HG03565 (cell line): ENCODE results near the gene RUNX3.
A peak's percentile ranks its signal among the peaks of the same experiment; 100 is the strongest.

Experiments
- ATAC-seq: cut with Tn5 transposase; IDR thresholded peaks from one replicate; pipeline ENCODE4 v1.9.1; 2021; ENCODE audit warnings: mild to moderate bottlenecking, moderate library complexity; ENCODE audit not compliant: unreplicated experiment

Gene RUNX3

GRCh38 chr1:24931468-24932231 lies 1.6 kb upstream of the RUNX3 start:
- ATAC-seq, result no peak

DNA sequence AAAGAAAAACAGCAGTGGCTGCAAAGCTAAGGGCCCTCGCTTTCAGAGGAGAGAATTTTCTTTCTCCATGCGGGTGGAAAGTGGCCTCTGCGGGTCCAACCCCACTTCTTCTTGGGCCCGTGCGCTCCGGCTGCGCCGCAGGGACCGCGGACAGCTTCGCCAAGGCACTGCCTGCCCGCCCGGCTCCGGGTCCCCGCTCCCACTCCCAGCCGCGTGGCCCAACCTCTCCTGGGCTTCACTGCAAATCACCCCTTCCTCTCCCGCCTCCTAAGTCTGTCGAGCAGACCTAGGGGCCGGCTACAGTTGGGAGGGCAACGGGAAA lies 1.0 kb upstream of the RUNX3 start:
- ATAC-seq, result no peak

DNA sequence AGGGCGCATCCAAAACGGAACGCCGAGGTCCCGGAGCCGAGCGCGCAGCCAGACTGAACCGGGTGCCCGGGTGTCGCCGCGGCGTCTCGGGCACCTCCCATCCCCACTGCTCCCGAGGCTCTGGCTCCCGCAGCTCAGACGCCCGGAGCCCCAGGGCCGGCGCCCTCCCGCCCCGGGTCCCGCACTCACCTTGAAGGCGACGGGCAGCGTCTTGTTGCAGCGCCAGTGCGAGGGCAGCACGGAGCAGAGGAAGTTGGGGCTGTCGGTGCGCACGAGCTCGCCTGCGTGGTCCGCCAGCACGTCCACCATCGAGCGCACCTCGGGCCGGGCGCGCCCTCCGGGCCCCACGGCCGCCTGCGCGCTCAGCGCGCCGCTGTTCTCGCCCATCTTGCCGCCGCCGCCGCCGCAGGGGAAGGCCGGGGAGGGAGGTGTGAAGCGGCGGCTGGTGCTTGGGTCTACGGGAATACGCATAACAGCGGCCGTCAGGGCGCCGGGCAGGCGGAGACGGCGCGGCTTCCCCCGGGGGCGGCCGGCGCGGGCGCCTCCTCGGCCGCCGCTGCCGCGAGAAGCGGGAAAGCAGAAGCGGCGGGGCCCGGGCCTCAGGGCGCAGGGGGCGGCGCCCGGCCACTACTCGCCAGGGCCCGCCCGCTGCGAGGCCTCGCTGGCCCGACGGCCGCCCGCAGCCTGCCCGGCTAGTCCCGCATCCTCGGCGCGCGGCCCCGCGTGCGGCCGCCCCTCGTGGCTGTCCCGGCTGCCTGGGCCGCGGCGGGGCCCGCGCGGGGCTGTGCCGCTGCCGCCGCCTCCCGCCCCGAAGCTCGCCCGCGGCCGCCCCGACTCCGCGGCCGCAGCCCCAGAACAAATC lies 447 bp downstream of the RUNX3 start:
- peak; percentile 3 for ATAC-seq

- ATAC-seq, result no peak
Measured at GRCh38 chr1:24928689-24929397, 1.2 kb downstream of the RUNX3 start.

DNA sequence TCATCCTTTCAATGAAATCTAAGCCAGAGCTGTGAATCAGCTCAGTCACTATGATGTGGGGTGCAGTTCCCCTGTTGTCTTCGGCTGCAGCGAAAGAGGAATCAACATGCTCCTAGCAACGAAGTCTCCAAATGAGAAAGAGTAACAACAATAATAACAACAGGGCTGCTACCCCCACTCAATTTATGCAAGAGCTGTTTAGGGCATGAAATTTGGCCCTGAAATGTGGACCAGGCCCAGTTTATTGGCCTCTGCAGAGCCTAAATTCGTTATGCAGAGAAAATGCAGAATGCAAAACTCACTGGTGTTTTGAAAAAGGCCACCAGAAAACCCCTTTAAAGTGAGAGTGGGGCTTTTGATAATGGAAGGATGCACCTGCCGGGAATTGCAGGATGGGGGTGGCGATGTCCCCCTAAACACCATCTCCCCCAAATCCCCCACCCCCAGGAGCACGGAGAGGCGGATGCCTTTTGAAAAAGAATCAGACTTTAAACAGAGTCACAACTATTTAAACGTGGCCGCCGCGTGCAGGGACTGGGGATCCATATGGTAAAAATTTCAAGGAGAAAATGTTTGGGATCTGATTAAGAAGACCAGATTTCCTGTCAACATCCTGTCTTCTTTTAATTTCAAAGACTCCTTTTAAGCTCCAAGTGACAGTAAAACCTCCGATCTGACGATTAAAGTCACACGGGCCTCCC lies 1.9 kb downstream of the RUNX3 start:
- no peak for ATAC-seq

- no peak for ATAC-seq
Measured at GRCh38 chr1:24927473-24927872, 2.6 kb downstream of the RUNX3 start.

GRCh38 chr1:24926563-24927249 lies 3.4 kb downstream of the RUNX3 start:
- ATAC-seq, result no peak

GRCh38 chr1:24925963-24926362 lies 4.1 kb downstream of the RUNX3 start:
- no peak for ATAC-seq

GRCh38 chr1:24925082-24925779 lies 4.8 kb downstream of the RUNX3 start:
- ATAC-seq, result no peak

DNA sequence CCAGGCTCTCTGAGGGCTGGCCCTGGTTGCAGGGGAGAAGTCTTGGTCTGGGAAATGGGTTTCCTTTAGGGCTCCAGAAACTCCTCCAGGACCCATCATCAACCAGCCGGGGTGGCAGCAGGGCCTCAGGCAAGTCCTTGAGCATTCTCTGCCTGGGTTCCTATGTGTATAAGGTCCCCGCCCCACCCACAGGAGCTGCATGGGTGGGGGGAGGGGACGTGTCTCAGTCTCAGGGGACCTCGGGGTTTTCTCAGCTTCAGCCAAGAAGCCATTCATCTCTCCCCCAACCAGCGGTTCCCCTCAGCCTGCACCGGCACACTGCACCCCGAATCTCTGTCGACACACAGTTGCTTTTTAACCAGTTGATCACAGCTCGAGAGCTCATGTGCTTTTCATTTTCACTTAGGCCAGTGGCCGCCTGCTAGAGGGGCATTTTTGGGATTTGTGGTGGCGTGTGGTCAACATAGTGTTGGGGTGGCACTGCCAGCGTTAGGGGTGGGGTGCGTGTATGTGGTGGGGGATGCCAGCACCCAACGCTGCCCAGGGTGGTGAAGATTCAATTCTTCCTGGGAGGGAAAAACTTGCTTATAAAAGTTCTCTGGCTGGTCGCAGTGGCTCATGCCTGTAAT lies 6.5 kb downstream of the RUNX3 start:
- ATAC-seq, result no peak

- ATAC-seq, result no peak
Measured at GRCh38 chr1:24921938-24922662, 8.0 kb downstream of the RUNX3 start.

GRCh38 chr1:24921412-24921811 lies 8.7 kb downstream of the RUNX3 start:
- ATAC-seq, result no peak

GRCh38 chr1:24920533-24920925 lies 9.5 kb downstream of the RUNX3 start:
- no peak for ATAC-seq

DNA sequence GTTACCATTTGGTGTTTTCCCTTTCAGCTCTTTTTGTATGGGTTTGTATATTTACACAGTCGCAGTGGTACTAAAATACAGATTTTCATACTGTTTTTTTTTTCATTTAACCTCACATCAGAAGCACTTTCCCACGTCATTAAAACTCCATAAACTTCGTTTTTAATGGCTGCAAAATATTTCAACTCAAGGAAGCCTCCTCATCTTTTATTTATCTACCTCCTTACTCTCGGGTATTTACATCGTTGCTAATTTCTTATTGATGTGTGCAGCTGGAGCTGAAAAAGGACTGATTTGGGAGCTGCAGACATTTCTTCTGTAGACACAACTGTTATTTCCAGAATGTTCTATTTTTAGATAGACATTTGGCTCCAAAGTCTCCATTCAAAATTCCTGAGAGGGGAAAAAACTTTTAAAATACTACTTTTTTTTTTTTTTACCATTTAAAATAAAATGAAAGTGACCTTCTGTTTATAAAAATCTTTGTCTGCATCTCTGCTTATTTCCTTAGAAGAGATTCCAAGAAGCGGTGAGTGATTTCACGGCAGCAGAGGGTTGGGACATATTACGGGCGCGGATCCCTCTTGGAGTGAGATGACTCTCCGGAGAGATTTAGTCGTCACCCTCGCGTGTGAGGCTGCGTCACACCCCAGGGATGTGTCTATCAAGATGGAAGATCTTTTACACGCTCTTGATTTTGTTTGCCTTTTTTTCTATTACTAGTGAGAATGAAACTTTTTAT lies 10.1 kb downstream of the RUNX3 start:
- ATAC-seq, result no peak

GRCh38 chr1:24918995-24919605 lies 11.0 kb downstream of the RUNX3 start:
- ATAC-seq, result no peak

DNA sequence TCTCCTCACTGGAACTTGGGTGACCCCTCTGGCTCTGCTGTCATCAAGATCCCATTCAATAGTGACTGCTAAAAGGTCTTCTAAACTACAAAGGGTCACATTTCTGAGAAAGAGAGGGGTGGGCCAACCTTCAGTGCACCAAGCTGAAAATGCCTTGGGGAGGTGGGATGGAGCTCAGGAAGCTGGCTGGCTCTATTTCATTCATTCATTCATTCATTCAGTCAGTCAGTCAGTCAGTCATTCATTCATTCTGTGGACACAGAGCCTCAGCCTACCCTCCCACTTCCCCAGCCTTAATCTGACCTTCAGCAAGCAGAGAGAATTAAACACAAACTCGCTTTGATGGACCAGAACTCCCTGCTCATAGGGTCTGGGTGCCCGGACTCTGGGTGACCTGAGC lies 11.7 kb downstream of the RUNX3 start:
- ATAC-seq, result no peak

GRCh38 chr1:24917327-24918074 lies 12.6 kb downstream of the RUNX3 start:
- no peak for ATAC-seq
